NCI-H2196 treated with DMSO at 0.1 percent for 48 hours (cell line): Measurements from ENCODE around the gene DUSP15.
"Not testable (repeated sequence)": the region's sequence is repeated elsewhere in the genome, so short reads cannot be mapped to it uniquely, and the experiment has no call there.

Experiments
- DNase-seq: peaks from one replicate; lab custom pipeline; 2025; ENCODE audit not compliant: unreplicated experiment; lab: John Stamatoyannopoulos, UW

The DUSP15 gene

GRCh38 chr20:31869942-31870725 lies at the start of gene DUSP15, which contains the start of gene TTLL9:
Gene DUSP15, minus strand, starts transcription at chr20:31870527. Its CDS starts 190 bp downstream, at chr20:31870337.
Gene TTLL9, plus strand, starts transcription at chr20:31870634. Its CDS starts 493 bp downstream, at chr20:31871127.
- no peak for DNase-seq

- DNase-seq = no peak
Measured at GRCh38 chr20:31919410-31920155, 49.3 kb upstream of the DUSP15 start.

- no peak for DNase-seq
Measured at GRCh38 chr20:31918466-31919105, 48.3 kb upstream of the DUSP15 start.

GRCh38 chr20:31917962-31918412 lies 47.7 kb upstream of the DUSP15 start:
- DNase-seq = not testable (repeated sequence)

GRCh38 chr20:31916708-31917107 lies 46.4 kb upstream of the DUSP15 start:
- no peak for DNase-seq

- DNase-seq = no peak
Measured at GRCh38 chr20:31915491-31916280, 45.4 kb upstream of the DUSP15 start.

- no peak for DNase-seq
Measured at GRCh38 chr20:31914170-31914569, 43.8 kb upstream of the DUSP15 start.

GRCh38 chr20:31913431-31914157 lies 43.3 kb upstream of the DUSP15 start:
- no peak for DNase-seq

- no peak for DNase-seq
Measured at GRCh38 chr20:31910071-31910803, 39.9 kb upstream of the DUSP15 start.

GRCh38 chr20:31909253-31910070 lies 39.1 kb upstream of the DUSP15 start:
- no peak for DNase-seq

- no peak for DNase-seq
Measured at GRCh38 chr20:31908424-31908823, 38.1 kb upstream of the DUSP15 start.

- no peak for DNase-seq
Measured at GRCh38 chr20:31908016-31908415, 37.7 kb upstream of the DUSP15 start.

GRCh38 chr20:31907046-31907445 lies 36.7 kb upstream of the DUSP15 start:
- no peak for DNase-seq

GRCh38 chr20:31906001-31906400 lies 35.7 kb upstream of the DUSP15 start:
- no peak for DNase-seq

- no peak for DNase-seq
Measured at GRCh38 chr20:31903627-31904386, 33.5 kb upstream of the DUSP15 start.

- DNase-seq = no peak
Measured at GRCh38 chr20:31901615-31902014, 31.3 kb upstream of the DUSP15 start.

GRCh38 chr20:31897541-31897940 lies 27.2 kb upstream of the DUSP15 start:
- DNase-seq = no peak

GRCh38 chr20:31896049-31896448 lies 25.7 kb upstream of the DUSP15 start:
- no peak for DNase-seq
